NCI-H524 (cell line): ENCODE measurements around the gene PLEKHM3.
A peak's percentile ranks its signal among the peaks of the same experiment; 100 is the strongest.

Source experiments
- DNase-seq, 2 experiments: peaks; one replicate each; lab custom pipeline; 2025; lab: John Stamatoyannopoulos, UW

Gene PLEKHM3

GRCh38 chr2:207993151-207993763 is 32.1 kb downstream of the PLEKHM3 start:
- DNase-seq = no peak

- no peak for DNase-seq
Observed at GRCh38 chr2:207991944-207992343, 33.4 kb downstream of the PLEKHM3 start.

GRCh38 chr2:207990784-207991183 is 34.5 kb downstream of the PLEKHM3 start:
- no peak for DNase-seq

- DNase-seq = no peak
Observed at GRCh38 chr2:207988975-207989374, 36.4 kb downstream of the PLEKHM3 start.

- no peak for DNase-seq
Observed at GRCh38 chr2:207987025-207987716, 38.2 kb downstream of the PLEKHM3 start.

GRCh38 chr2:207984765-207985480 is 40.4 kb downstream of the PLEKHM3 start:
- DNase-seq = no peak

- no peak for DNase-seq
Observed at GRCh38 chr2:207983641-207984042, 41.7 kb downstream of the PLEKHM3 start.

- DNase-seq = no peak
Observed at GRCh38 chr2:207978177-207978948, 47.0 kb downstream of the PLEKHM3 start.

- DNase-seq = no peak
Observed at GRCh38 chr2:207975921-207976320, 49.4 kb downstream of the PLEKHM3 start.

GRCh38 chr2:207974216-207974605 is 51.1 kb downstream of the PLEKHM3 start:
- DNase-seq = no peak

GRCh38 chr2:207970826-207971180 is 54.5 kb downstream of the PLEKHM3 start:
- DNase-seq = no peak

GRCh38 chr2:207970147-207970825 is 55.0 kb downstream of the PLEKHM3 start:
- no peak for DNase-seq

GRCh38 chr2:207969249-207969648 is 56.1 kb downstream of the PLEKHM3 start:
- no peak for DNase-seq

GRCh38 chr2:207967121-207967520 is 58.2 kb downstream of the PLEKHM3 start:
- peak in 1 of 2 experiments; percentile 1 for DNase-seq

- no peak for DNase-seq
Observed at GRCh38 chr2:207960911-207961310, 64.4 kb downstream of the PLEKHM3 start.

GRCh38 chr2:207960090-207960489 is 65.2 kb downstream of the PLEKHM3 start:
- no peak for DNase-seq

GRCh38 chr2:207956771-207957170 is 68.6 kb downstream of the PLEKHM3 start:
- no peak for DNase-seq

GRCh38 chr2:207955456-207955855 is 69.9 kb downstream of the PLEKHM3 start:
- no peak for DNase-seq

- no peak for DNase-seq
Observed at GRCh38 chr2:207953354-207953753, 72.0 kb downstream of the PLEKHM3 start.

- DNase-seq = no peak
Observed at GRCh38 chr2:207952564-207953345, 72.6 kb downstream of the PLEKHM3 start.
